Occipital lobe (tissue), 2 donors: ENCODE measurements around the gene CNNM3. TPM values are rescaled to one million over a fixed set of nuclear protein-coding genes. Genes with fewer than 3 reads are reported as not detected.

Experiments used
- DNase-seq: peaks from one replicate; lab custom pipeline; 2025; lab: John Stamatoyannopoulos, UW
- total RNA-seq: library from RNA; depleted of rRNA; stranded (reverse); fragments of >200 nt; gene quantifications from one replicate; pipeline ENCODE4 v1.2.3, GENCODE V29; 2014

Gene CNNM3
- total RNA-seq, 1 donor from 2014 or later, result 8.3 TPM

DNA sequence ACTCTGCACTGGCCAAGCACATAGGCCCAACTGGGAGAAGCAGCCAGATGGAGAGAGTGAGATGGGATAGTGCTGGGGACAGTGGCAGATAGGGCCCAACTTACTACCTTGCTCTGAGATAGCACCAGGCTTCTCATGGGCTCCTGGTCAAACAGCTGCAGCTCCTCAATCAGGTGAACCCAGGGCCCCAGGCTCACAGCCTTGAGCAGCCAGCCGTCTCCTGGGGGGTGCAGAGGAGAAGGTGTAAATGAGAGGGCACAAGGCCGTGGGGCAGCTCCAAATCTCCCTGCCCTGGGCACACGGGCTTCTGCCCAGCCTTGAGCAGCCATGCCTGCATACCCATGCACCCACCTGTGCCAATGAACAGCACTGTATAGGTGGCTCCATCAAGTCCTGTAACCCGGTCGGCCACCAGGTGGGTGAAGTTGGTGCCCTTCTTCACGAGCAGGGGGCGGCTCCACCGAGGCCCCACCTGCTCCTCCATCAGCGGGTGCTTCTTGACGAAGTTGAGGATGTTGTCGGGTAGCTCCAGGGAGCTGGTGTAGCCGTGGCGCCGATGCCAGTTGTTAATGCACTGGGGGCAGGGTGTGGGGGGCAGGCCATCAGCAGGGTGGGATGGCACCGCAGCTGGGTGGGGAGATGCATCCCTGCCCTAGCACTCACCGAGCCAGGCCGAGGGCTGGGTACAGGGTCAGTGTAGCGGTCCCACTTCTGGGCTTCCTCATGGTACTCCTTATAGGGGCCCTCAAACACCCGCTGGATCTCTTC is 47.7 kb downstream of the CNNM3 start:
- no peak for DNase-seq

DNA sequence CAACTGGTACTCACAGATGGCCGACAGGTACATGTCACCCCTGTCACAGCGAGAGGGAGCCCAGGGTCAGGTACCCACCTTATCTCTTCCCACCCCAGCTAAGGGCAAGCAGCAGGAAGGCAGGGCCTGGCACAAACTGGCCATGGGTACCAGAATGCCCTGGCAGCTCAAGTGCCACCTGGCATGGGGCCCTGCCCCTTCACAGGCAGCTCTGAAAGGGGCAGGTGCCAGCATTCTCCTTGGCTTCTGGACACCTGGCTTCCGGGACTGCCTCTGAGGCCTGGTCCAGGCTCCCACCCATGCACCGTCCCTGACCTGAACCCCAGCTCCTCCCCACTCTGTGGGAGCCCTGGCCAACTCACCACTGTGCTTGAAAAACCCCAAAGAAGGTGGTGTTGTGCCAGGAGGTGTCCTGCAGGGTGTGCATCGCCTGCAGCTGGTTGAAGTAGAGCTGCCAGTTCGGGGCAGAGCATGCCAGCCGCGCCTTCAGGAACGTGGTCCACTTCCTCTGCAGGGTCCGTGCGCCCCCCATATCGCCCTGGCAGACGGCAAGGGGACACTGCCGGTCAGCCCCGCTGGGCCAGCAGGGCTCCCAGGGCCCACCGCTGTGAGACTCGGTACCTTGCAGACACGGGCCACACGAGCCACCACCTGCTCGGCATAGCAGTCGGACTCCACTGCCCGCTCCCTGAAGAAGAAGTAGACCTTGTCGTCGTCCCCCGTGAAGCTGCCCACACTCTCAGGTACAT is 48.4 kb downstream of the CNNM3 start:
- DNase-seq, result no peak

DNA sequence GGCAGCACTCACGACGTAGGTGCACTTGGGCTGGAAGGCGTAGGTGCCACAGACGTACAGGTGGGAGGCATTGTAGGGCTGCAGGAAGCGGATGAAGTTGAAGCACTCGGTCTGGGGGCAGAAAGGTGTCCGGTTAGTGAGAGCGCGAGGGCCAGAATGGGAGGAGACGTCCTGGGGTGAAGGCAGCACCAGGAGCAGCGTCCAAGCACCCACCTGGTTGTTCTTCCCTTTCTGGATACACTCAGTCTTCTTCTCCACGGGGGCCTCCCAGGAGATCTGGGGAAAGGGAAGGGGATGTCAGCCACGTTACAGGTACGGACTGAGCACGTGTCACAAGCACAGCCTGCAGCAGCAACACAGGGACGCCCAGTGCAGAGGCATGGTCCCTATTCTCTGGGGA is 49.6 kb downstream of the CNNM3 start:
- DNase-seq, result no peak

DNA sequence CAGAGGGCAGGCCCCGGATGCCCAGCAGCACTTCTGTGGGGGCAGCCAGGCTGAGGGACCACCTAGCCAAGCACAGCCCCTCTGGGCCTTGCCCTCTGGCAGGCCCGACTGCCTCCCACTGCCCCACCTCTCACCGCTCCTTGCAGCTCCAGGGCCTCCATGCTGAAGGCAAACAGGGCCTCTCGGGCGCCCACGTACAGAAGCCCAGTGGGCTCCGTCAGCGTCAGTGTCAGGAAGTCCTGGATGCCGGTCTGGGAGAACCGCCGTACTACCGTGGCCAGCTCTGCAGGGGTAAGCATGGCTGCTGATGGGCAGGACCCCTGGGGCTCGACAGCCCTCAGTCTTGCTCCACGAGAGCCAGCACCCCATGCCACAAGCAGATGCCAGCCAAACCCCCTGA is 50.1 kb downstream of the CNNM3 start:
- DNase-seq, result no peak

DNA sequence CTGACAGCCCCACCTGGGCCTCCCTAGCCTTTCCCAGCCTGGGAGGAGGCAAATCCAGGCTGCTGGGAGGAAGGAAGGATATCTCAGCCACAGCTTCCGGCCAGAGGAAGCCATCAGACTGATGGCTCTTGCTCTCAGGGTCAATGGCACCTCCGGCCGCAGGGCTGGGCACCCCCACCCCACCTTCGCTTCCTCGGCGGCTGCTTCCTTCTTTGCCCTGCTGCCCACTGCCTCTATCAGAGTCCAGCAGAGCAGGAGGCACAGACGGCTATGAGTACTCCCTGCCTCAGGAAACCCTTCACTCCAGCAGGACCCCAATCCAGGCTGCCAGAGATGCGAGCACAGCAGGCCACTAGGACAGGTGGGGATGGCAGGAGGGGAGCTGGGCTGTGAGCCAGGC is 50.5 kb downstream of the CNNM3 start:
- no peak for DNase-seq

DNA sequence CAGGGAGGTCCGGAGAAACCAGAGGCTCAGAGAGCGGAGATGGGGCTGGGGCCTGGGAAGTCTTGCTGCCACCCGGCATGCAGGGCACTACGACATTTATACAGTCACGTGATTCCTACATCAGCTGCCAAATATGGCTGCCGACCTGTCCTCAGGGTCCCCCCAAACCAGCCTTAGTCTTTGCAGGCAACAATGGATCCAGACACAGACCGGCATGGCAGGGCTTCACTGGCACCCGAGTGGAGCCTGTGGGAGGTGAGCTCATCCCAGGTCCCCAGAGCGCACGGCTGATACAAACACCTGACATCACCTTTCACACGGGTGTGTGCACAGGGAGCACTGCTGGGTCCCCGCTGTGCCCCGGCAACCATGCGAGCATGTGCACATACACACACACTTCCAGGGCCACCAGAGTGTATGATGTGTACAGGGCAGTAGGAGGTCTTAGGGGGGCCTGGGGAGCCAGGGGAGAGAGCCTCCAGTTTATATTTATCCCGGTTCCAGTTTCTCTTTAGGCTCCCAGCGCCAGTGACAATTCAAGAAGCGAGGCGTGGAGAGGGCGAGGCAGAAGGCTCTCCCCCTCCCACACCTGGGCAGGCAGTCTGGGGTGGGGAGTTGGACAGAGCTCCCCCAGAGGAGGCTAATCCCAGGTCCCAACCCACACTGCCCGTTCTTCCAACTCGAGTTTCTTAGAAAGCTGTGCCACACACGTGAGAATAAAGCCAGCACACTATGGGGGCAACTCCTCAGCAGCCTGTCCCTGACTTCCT is 51.1 kb downstream of the CNNM3 start:
- DNase-seq, result no peak

DNA sequence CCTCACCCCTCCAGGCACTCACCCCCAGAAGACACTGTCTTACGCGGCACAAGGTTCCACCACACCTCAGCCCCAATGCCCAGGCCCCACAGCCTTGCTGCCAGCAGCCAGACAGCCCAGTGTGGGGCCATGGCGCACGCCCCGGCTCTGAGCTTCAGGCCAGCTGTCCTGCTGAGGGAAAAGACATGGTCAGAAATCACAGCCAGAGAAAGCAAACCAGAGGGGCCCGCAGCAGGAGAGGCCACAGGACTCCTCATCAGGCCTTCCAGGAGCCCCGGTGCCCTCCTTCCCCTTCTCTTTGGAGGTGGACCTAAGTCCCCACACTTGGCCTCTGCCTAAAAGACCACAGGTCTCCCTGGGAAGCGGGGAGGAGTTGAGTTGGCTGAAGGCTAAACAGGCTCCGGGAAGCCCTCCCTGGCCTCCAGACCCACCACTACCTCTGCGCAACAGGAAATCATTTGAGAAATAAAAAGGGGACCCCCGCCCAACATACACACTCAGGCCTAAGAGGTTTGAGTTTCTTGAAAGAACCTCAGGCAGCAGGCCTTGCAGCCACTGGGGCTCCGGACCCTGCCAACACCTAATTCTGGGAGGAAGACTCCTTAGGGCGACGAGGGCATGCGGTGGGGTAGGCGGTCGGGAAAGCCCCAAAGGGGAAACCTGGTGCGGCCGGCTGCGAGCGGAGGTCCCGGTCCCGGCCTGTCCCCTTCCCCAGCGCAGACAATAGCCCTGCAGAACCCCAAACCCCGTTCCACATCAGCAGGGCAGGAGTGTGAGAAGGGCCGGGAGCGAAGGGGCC is 51.9 kb downstream of the CNNM3 start:
- DNase-seq, result no peak

DNA sequence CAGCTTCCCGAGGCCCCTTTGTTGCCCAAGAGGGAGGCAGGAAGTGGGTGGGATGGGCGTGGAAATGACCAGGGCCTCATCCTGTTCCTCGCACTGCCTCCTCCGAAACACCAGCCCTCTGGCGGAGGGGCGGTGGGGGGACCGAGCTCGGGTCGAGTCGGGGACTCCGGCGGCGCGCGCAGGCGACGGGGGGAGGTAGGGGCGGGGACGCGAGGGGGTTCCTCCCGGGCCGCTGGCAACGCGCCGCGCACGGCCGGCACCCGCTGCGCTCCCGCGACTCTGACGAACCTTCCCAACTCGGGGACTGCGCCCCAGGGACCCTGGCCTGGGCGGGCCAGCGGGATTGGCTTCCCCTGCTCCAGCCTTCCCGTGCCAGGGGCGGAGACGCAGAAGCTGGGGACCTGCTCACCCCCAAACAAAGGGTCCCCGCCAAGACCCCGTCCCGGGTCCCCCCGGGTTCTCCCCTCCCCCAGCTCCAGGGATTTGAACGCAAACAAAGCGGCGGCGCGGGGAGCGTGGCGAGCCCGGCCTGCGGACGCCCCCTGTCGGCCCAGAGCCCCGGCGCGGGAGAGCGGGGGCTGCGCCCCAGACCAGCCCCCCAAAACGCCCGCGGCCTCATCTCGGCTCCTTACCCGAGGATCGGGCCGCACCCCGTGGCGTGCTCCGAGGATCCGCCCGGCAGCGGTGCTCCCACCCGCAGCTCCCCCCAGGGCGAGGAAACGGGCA is 52.6 kb downstream of the CNNM3 start:
- peak; percentile 54 for DNase-seq

DNA sequence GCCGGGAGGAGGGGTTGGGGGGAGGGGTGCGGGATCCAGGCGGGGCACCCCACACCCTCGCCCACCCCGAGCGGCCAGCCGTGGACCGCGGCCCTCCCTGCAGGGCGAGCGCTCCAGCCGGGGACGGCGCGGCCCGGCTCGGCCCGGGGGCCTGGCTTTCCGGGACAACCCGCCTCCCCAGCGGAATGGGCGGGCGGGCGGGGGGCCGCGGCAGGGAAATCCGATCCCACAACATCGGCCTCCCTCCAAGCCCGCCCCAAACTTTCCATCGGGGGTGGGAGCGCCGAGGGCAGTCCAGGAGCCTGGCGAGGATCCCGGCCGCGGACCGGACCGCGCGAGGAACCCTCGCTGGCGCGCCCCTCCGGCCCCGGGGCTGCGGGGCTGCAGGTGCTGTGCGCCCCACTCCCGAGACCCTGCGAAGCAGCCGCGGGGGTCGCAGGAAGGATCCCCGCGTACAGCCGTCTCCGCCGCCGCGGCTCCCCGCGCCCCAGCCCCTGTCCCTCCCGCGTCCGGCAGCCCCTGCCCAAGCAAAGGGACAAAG is 53.3 kb downstream of the CNNM3 start:
- DNase-seq, result peak; percentile 50

DNA sequence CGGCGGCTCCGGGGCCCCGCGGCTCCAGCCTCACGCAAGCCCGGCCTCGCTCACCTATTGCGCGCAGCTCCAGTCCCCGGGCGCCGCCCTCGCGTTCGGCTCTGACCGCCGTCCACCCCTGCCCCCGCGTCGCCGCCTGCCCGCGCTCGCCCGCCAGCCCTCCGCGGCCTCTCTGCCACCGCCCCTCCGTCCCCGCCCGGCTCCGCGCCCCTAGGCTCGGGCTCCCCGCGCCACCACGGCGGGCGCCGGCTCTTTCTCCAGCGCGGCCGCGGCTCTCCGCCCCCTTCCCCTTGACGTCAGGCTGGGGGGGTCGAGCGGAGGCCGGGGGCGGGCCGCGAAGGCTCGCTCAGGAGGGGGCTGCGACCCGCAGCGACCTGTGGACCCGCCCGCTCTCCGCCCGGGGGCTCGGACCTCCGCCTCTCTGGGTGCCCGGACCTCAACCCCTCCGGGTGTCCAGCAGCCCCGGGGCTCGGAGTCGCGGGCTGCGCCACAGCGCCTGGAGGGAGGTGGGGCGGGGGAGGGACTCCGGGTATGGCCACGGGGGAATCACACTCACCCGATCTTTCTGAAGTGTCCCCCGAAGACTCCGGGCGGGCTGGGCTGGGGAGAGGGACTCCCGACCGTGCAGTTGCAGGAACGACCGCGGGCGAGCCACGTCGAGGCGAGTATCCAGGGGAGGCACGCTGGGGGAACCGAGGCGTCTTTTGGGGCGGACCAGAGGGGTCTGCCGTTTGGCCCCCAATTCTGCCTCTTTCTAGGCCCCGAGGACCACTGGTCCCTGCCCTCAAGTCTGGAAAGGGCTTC is 54.0 kb downstream of the CNNM3 start, which contains the start of gene SEMA4C:
Gene SEMA4C (minus strand): TSS at position 259 of the 804 bp plus-strand sequence. CDS start 2,194 bp downstream, outside the sequence.
- DNase-seq, result peak; percentile 66

DNA sequence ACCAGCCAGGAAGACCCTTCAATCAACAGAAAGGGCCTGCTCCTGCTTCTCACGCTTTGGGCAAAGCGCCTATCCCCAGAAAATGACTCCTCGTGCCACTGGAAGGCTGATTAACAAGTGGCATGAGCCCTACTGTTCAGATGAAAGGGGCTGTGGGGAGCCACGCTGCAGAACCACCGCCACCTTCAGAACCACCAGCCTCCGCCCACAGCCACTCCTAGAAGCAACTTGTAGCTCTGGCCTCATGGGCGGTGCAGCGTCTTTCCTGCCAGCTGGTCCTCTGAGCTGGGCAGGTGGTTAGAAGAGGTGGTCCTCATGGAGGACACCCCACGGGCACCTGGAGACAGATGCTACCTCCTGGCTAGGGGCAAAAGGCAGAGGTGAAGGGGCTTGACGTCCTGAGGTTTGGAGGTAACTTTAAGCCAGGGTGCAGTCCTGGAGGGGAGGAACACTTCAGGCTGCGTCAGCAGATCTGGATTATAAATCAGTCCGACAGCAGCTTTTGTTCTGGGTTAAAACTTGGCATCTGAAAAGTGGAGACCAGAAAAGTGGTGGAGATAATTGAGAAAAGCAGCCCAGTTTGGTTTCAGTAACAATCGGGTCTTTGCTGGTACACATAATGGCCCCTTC is 54.7 kb downstream of the CNNM3 start:
- peak; percentile 33 for DNase-seq

DNA sequence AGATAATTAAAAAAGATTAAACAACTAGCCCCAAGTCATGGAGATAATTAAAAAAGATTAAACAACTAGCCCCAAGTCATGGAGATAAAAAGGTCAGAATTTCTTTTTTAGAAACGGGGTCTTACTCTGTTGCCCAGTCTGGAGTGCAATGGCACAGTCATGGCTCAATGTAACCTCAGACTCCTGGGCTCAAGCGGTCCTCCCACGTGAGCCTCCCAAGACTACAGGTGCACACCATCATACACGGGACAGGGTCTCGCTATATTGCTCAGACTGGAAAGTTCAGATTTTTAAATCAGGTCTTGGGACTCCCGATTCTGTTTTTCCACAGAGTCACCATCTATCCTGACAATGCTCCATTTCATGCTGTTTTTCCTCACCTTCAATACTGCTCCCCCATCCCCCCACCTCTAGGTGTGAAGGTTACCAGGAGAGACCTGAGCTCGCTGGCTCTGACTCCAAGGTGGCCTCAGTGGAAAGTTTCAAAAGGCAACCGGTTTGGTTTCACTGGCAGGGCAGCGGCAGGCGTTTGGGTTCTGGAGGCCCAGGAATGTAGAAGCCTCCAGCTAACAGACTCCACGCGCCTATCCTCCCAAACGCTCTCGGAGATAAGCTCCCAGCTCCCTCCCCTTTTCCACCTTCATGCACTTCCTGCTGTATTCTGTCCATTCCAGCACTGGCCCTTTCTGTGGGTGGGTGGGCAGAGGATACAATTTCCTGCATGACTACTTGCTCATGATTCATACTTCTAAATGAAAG is 56.7 kb downstream of the CNNM3 start:
- DNase-seq, result no peak

DNA sequence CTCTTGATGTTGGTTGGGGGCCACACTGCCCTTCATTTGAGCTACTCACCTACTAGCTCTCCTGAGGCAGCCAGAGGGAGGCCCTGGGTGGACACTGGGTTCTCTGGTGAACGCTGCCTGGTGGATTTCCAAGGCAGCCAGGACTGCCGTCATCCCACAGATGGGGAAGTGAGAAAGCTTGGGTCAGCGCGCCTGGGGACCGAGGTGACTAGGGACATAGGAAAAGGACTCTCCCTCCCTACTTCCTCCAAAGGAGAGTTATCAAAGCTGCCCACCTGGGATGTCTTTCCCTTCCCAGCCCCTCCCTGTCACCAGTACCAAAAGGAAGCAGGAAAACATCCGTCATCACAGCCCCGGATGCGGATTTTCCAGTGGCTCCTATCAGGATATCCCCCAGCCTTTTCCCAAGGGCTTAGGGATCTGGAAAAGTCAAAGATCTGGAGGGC is 57.6 kb downstream of the CNNM3 start:
- DNase-seq, result no peak

DNA sequence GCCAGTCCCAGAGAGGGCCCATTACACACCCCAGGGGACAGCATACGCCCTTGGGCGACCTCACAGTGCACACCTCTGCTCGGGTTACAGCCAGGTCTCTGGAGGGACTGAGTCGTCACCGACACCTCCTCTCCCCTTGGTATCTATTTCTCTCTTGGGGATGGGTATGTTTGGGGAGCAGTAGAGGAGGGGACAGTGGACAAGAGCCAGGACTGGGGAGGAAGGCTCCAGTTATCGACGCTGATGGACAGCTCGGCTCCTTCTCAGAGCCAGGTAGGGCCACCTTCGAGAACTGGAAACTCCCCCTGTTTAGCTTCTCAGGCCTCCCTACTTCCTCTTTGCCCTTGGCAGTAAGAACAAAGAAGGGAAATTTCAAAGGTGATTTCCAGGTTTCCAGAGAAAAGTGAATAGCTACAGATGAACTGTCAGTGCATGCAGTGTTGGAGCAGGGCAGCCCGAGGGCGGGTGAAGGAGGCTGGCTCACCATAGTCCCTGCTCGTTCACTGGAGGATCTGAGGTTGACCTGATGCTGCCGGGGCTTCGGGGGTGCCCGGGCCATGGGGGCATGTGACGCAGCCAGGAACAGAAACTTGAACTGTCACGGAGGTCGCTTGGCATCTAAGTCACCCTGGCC is 58.2 kb downstream of the CNNM3 start:
- no peak for DNase-seq

DNA sequence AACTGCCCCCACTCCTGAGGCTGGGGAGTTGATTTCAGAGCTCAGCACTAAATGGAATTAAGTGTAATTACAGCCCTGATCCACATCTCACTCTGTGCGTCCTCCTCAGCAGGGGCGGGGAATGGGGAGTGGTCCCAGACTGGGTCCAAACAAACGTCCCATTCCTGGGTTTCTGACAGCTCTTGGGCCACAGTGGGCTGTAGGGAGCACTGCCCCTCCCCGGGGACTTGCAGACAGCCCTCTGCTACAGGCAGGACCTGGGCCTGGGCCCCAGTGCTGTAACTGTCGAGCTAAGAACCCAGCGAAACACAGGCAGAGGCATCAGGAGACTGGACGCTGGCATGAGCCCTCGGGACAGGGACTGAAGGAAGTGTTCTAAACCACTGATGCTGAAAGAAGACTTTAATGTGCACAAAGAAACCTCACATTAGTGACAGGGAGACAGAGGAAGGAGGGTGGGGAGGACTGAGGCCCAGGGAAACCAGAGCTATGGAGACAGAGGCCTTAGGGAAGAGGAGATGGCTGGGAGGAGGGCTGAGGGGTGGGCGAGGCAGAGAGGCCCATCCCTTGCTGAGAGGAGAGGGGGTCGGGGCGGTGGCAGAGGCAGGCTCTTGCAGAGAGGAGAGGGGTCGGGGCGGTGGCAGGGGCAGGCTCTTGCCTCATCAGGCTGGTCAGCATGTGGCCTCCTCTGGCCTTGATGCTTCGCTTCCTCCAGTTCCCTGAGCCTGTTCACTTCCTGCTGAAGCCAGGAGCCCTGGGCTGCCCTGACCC is 59.6 kb downstream of the CNNM3 start:
- DNase-seq, result no peak

DNA sequence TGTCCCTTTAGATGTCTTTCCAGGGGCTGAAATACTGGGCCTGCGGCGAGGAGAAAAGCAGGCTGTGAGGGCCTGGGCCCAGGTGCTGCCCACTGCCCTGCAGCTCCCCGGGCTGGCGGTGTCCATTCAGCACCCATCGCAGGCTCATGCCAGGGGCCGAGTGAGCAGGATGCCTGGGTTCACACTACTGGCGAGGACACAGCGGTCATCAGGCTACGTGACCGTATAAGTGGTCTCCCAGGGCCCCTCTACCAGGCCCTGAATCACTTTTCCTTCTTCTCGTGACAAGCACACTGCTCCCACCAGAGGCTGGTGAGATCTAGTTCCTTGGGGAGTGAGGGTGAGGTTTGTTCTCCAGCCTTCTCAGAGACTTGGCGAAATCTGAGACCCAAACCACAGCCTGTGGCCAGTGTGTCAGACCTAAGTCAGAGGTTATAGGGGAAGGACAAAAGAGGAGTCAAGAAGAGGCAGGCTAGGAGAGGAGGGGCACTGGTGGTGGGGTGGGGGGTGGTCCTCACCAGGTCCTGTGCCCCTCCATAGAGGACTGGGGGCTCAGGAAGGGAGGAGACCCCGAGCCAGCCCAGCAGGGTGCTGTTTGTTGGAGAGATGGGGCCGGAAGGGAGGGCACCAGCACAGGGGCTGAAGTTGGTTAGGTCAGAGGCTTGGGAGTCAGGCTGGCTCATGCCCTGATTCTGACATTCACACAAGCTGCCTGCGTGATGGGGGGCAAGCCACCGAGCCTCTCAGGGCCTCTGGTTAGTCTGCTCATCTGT is 60.4 kb downstream of the CNNM3 start:
- DNase-seq, result no peak
